ENCODE measurements around the gene FRK.
A peak's percentile ranks its signal among the peaks of the same experiment; 100 is the strongest.

FRK gene, protein sequence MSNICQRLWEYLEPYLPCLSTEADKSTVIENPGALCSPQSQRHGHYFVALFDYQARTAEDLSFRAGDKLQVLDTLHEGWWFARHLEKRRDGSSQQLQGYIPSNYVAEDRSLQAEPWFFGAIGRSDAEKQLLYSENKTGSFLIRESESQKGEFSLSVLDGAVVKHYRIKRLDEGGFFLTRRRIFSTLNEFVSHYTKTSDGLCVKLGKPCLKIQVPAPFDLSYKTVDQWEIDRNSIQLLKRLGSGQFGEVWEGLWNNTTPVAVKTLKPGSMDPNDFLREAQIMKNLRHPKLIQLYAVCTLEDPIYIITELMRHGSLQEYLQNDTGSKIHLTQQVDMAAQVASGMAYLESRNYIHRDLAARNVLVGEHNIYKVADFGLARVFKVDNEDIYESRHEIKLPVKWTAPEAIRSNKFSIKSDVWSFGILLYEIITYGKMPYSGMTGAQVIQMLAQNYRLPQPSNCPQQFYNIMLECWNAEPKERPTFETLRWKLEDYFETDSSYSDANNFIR

DNA sequence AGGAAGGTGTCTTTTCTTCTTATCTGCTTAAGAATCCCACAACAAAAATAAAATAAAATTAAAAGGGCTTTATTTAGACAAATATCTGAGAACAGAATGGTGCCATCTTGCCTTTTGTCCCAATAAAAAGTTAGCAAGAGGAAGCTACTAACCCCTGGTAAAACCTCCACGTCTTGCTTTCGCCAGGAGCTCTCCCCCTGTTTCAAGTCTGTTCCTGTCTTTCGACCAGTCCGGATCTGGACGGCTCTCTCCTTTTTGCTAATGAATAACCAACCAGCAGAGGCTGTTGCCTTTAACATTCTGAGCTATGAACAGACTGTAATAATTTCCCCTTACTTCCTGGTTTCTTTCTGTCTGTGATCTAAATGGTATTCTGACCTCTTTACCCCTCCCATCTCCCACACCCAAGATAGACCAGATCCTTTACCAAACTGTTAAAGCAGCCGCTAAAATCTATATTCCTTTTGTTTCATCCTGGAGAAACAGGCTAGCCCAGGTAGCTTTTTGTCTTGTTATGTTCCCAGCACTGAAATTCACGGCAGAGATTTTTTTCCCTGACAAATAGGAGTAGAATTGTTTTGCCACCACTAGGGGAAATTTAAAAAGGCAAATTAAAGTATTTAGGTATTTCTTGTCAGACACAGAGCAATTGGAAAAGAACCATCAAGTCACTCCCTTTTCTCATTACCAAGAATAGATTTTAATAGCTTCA, at the start of gene FRK:
Gene FRK (minus strand): TSS at position 320 of the 712 bp plus-strand sequence. CDS start 580 bp downstream, outside the sequence.
- Histone ChIP-seq H3K27ac (peak within 1 kb of the TSS in 3 of 11 experiments; percentile 6 to 37 (median 35); a peak in 5 of 22 replicates), H3K9me3 (replicated peaks in 1 of 11) (no peaks in the 10 kb centered on the region; a peak in 1 of 22 replicates), H3K4me2 (peak within 1 kb of the TSS in 5 of 11 experiments; percentile 13 to 75 (median 55); a peak in 8 of 22 replicates), H3K36me3 (no peaks in the 10 kb centered on the region), H3K4me3 (peak within 1 kb of the TSS in 2 of 10 experiments; percentile 2 to 19; a peak in 2 of 20 replicates), H3K4me1 (peaks cover 0 to 27% (median 3%) of the 10 kb centered on the region in 10 experiments; a peak in 9 of 20 replicates), H4K20me1 (no peaks in the 10 kb centered on the region), H3K27me3 (no peaks in the 10 kb centered on the region), H3K9ac (no peak within 1 kb of the TSS)
- no peak for TF ChIP-seq Cebpa-rat (IDR thresholded peaks at IDR 0.05)

DNA sequence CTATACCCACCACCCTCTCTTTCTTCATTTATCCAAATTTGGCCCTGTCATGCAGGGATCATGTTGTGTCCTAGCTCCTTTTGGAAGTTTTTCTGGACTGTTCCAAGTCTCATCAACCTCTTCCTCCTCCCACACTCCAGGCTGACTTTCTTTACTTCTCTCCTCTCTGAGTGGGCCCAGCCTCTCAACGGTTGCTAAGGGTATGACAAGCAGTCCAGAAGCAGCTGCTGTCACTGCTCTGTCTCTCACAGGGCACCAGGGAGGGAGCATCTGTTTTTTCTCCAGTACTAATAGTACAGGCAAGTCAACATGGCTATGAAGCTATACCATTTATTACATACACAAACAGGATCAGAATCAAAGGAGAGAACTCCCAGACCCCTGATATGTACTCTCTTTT, 48.1 kb upstream of the FRK start:
- Histone ChIP-seq H3K9ac (no peak overlapping the region), H3K27ac (no peak overlapping the region), H3K4me2 (no peak overlapping the region), H3K9me3 (replicated peaks in 1 of 11) (no peaks in the 10 kb centered on the region), H4K20me1 (no peaks in the 10 kb centered on the region), H3K27me3 (no peaks in the 10 kb centered on the region), H3K36me3 (peaks cover 21 to 65% (median 45%) of the 10 kb centered on the region in 11 experiments), H3K4me3 (no peak overlapping the region), H3K4me1 (peaks cover 0 to 24% (median 15%) of the 10 kb centered on the region in 10 experiments; a peak in 15 of 20 replicates)
- TF ChIP-seq Cebpa-rat (IDR thresholded peaks at IDR 0.05), result no peak

DNA sequence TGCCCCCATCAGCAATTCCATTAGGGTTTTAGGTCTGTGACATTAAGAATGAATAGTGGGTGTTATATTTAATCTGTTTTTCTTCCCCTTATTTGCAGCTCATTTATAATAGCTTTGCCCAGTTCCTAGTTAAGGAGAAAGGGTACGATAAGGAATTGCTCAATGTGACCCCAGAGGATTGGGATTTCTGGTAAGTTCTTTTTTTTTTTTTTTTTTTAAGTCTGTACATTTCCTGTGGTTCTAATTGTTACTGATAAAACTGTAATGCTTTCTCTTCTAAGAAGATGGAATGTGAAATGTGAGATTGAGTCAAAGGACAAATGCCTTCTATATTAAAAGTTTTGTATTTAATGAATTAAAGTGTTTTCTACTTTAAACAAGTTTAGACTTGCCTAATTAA, 45.5 kb upstream of the FRK start:
- no peak for TF ChIP-seq Cebpa-rat (IDR thresholded peaks at IDR 0.05)
- H3K4me1 ChIP-seq, result peaks cover 20 to 44% (median 36%) of the 10 kb centered on the region in 10 experiments
- peaks cover 14 to 38% (median 28%) of the 10 kb centered on the region in 11 experiments for H3K36me3 ChIP-seq
- no peaks in the 10 kb centered on the region for H3K9me3 ChIP-seq (replicated peaks in 1 of 11)
- no peaks in the 10 kb centered on the region for H4K20me1 ChIP-seq
- H3K27me3 ChIP-seq, result no peaks in the 10 kb centered on the region
- H3K27ac ChIP-seq, result no peak overlapping the region
- H3K4me3 ChIP-seq, result no peak overlapping the region
- H3K9ac ChIP-seq, result no peak overlapping the region
- H3K4me2 ChIP-seq, result peak overlapping the region in 10 of 11 experiments; percentile 0 to 66 (median 46); a peak in 15 of 22 replicates

DNA sequence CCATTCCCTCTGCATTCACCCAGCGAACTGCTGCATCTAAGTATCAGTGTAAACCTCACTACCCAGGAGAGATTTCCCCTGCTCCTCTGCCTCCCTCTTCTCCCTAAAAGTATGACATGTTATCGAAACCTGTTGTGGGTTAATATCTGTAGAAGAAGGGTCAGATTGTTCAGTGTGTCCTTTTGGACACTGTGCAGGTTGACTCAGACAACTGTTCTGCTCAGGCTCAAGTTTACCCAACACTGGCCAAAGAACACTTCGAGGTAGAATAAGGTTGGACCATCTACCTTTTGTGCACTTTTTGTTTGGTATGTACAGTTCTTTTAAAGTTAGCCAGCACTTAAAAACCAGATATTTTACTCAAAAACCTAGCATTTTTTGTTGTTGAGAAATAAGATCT, 44.6 kb upstream of the FRK start:
- no peak for TF ChIP-seq Cebpa-rat (IDR thresholded peaks at IDR 0.05)
- peak overlapping the region in 2 of 11 experiments; percentile 55 to 61; a peak in 4 of 22 replicates for H3K4me2 ChIP-seq
- H3K27me3 ChIP-seq, result no peaks in the 10 kb centered on the region
- H3K9me3 ChIP-seq (replicated peaks in 1 of 11), result no peaks in the 10 kb centered on the region
- no peak overlapping the region for H3K4me3 ChIP-seq
- H3K4me1 ChIP-seq, result peaks cover 20 to 46% (median 36%) of the 10 kb centered on the region in 10 experiments
- H3K27ac ChIP-seq, result no peak overlapping the region
- peaks cover 5 to 29% (median 20%) of the 10 kb centered on the region in 11 experiments; a peak in 20 of 22 replicates for H3K36me3 ChIP-seq
- H4K20me1 ChIP-seq, result no peaks in the 10 kb centered on the region
- H3K9ac ChIP-seq, result no peak overlapping the region

DNA sequence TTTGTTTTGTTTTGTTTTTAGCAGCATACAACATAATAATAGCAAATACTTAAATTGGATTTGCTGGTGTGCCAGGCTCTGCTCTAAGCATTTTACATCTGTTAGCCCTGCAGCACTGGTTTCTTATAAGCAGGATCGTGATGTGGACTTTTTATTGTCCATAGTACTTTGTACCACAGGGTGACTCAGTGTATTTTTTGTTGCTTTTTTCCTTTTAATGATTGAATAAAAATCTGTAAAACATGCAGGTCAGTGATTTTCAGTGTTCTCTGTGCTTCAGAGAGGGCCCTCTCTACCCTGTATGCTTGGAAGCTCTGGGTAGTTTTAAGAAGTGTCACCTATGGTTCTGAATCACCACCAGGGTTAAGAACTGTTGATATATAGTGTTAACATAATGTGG, 43.9 kb upstream of the FRK start:
- no peaks in the 10 kb centered on the region for H3K9me3 ChIP-seq (replicated peaks in 1 of 11)
- peaks cover 20 to 52% (median 36%) of the 10 kb centered on the region in 10 experiments for H3K4me1 ChIP-seq
- no peak overlapping the region; a peak in 1 of 22 replicates for H3K4me2 ChIP-seq
- no peak overlapping the region for H3K4me3 ChIP-seq
- peaks cover 0 to 23% (median 14%) of the 10 kb centered on the region in 11 experiments; a peak in 17 of 22 replicates for H3K36me3 ChIP-seq
- TF ChIP-seq Cebpa-rat (IDR thresholded peaks at IDR 0.05), result no peak
- H3K9ac ChIP-seq, result no peak overlapping the region
- H4K20me1 ChIP-seq, result no peaks in the 10 kb centered on the region
- H3K27ac ChIP-seq, result no peak overlapping the region
- H3K27me3 ChIP-seq, result no peaks in the 10 kb centered on the region

DNA sequence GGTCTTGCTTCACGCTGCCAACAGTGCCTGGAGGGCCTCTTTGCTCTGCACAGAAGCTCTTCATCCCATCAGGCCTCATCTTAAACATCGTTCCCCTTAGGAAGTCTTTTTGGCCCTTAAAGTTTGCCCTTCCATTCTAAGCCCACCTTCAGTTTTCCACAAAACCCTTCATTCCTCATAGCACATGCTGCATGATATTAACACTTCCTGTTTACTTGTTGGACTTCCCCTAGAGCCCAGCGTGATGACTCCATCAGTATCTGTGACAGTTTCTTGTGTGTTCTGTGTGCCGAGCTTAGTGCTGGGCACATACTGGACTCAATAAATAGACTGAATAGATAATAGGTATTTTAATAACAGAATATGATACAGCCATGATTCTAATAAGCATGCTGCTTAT, 42.2 kb upstream of the FRK start:
- Histone ChIP-seq H4K20me1 (no peaks in the 10 kb centered on the region), H3K9ac (no peak overlapping the region), H3K9me3 (replicated peaks in 1 of 11) (no peaks in the 10 kb centered on the region), H3K4me1 (peaks cover 20 to 69% (median 36%) of the 10 kb centered on the region in 10 experiments), H3K4me3 (no peak overlapping the region), H3K27me3 (no peaks in the 10 kb centered on the region), H3K36me3 (peaks cover 0 to 6% (median 0%) of the 10 kb centered on the region in 11 experiments; a peak in 3 of 22 replicates), H3K4me2 (peak overlapping the region; percentile 88 to 98 (median 92)), H3K27ac (peak overlapping the region in 6 of 11 experiments; percentile 11 to 69 (median 51); a peak in 10 of 22 replicates)
- TF ChIP-seq Cebpa-rat (IDR thresholded peaks at IDR 0.05), result no peak

DNA sequence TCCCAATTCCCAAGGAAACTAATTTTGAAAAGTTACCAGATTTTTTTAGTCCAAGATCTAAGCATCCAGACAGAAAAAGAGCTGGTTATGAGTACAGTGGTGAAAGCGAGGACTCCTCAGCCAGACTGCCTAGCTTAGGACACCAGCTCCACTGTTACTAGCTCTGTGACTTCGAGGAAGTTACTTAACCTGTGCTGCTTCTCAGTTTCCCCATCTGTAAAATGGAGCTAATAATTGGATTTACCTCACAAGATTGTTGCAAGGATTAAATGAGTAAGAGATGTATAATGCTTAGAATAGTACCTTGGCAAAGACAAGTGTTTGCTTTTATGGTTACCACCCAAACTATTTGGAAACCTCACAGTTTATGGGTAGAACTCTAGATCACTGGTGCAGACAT, 41.1 kb upstream of the FRK start:
- peaks cover 20 to 69% (median 34%) of the 10 kb centered on the region in 10 experiments for H3K4me1 ChIP-seq

DNA sequence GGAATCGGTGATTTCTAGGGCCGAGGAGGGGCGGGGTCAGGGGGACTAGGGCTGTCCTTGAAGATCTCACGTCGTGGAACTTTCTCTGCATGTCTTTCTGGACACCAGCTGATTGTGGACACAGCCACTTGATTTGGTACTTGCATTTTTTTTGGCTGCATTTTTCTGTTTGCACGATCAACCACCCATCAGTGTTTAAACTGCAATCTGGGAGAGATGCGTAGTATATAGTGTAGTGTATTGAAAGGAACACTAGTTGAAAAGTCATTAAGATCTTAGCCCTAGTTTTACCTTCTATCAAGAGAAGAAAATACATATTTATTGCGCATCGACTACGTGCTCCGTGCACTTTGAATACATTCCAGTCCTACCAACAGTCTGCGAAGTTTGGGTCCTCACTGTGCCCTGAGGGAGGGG, 40.6 kb upstream of the FRK start:
- Histone ChIP-seq H3K9ac (peak overlapping the region; percentile 78 to 88 (median 86)), H3K27ac (peak overlapping the region; percentile 58 to 89 (median 83); a peak in 21 of 22 replicates)

More for the DNA sequence above, 41.1 kb upstream of the FRK start:
- Histone ChIP-seq H3K9me3 (replicated peaks in 1 of 11) (peaks cover 0 to under 1% (median under 1%) of the 10 kb centered on the region in 11 experiments; a peak in 12 of 22 replicates), H3K4me3 (peak overlapping the region; percentile 71 to 85 (median 76)), H3K4me2 (peak overlapping the region; percentile 88 to 98 (median 92)), H4K20me1 (no peaks in the 10 kb centered on the region), H3K27ac (peak overlapping the region in 7 of 11 experiments; percentile 76 to 89 (median 86); a peak in 4 of 22 replicates), H3K9ac (peak overlapping the region; percentile 78 to 88 (median 86)), H3K36me3 (peaks cover 0 to 2% (median 0%) of the 10 kb centered on the region in 11 experiments; a peak in 3 of 22 replicates), H3K27me3 (no peaks in the 10 kb centered on the region)
- no peak for TF ChIP-seq Cebpa-rat (IDR thresholded peaks at IDR 0.05)

More for the DNA sequence above, 40.6 kb upstream of the FRK start:
- Histone ChIP-seq H3K4me3 (peak overlapping the region; percentile 71 to 85 (median 76)), H3K4me2 (peak overlapping the region; percentile 88 to 98 (median 92)), H3K27me3 (no peaks in the 10 kb centered on the region), H4K20me1 (no peaks in the 10 kb centered on the region), H3K36me3 (peaks cover 0 to 3% (median 0%) of the 10 kb centered on the region in 11 experiments; a peak in 1 of 22 replicates), H3K4me1 (peaks cover 20 to 65% (median 30%) of the 10 kb centered on the region in 10 experiments), H3K9me3 (replicated peaks in 1 of 11) (peaks cover 4 to 6% (median 5%) of the 10 kb centered on the region in 11 experiments)
- TF ChIP-seq Cebpa-rat (IDR thresholded peaks at IDR 0.05), result 0 out of 22 replicates have a peak, but pooled peaks of 1 of the 11 experiments have one; percentile 2
